ENCODE data around the gene TCEA2. TPM values are rescaled to one million over a fixed set of nuclear protein-coding genes. Genes with fewer than 3 reads are reported as not detected.
"Not testable (repeated sequence)": the region's sequence is repeated elsewhere in the genome, so short reads cannot be mapped to it uniquely, and the experiment has no call there.

TCEA2 gene
- total RNA-seq, 1 donor from 2014 or later, result 23.2 TPM

GRCh38 chr20:64083804-64084684 lies 21.0 kb downstream of the TCEA2 start, which contains the start of gene LKAAEAR1:
Gene LKAAEAR1 (minus strand): TSS chr20:64084398. CDS start chr20:64084219, 179 bp downstream.
- H4K20me1 ChIP-seq (ENCODE audit: low read depth), result peaks cover 19% of the 10 kb centered on the region
- Mint-ChIP-seq H3K27ac (no peak within 1 kb of the TSS), H3K4me1 (peaks cover 37% of the 10 kb centered on the region), H3K9me3 (peaks cover 15% of the 10 kb centered on the region), H3K4me3 (peak within 1 kb of the TSS; percentile 90), H3K27me3 (ENCODE audit: insufficient read depth, low read depth) (peaks cover 37% of the 10 kb centered on the region), H3K36me3 (no peaks in the 10 kb centered on the region)
- H2AFZ ChIP-seq (replicated peaks), result peak within 1 kb of the TSS; percentile 84
- H3F3A ChIP-seq (ENCODE audit: low read depth), result peaks cover 47% of the 10 kb centered on the region
- peaks cover 23% of the 10 kb centered on the region for H3K4me1 ChIP-seq
- peak; percentile 54 for DNase-seq (ENCODE audit: low spot score)
- H3K27ac ChIP-seq, result no peak within 1 kb of the TSS
- no peaks in the 10 kb centered on the region for H3K9me3 ChIP-seq (ENCODE audit: low read depth)
- H3K36me3 ChIP-seq, result no peaks in the 10 kb centered on the region
- TF ChIP-seq EZH2 (IDR thresholded peaks at IDR 0.05), result peak; percentile 9
- TF ChIP-seq CTCF (IDR thresholded peaks at IDR 0.05), result peak; percentile 34
- peak; percentile 65 for TF ChIP-seq EZH2phosphoT487 (IDR thresholded peaks at IDR 0.05)
- peaks cover 92% of the 10 kb centered on the region for H3K27me3 ChIP-seq
- no peak within 1 kb of the TSS for H3K9ac ChIP-seq
- no peaks in the 10 kb centered on the region for H3K79me2 ChIP-seq (ENCODE audit: low read depth)
- peak within 1 kb of the TSS; percentile 97 for H3K4me2 ChIP-seq
- H3K4me3 ChIP-seq, result peak within 1 kb of the TSS; percentile 61

DNA sequence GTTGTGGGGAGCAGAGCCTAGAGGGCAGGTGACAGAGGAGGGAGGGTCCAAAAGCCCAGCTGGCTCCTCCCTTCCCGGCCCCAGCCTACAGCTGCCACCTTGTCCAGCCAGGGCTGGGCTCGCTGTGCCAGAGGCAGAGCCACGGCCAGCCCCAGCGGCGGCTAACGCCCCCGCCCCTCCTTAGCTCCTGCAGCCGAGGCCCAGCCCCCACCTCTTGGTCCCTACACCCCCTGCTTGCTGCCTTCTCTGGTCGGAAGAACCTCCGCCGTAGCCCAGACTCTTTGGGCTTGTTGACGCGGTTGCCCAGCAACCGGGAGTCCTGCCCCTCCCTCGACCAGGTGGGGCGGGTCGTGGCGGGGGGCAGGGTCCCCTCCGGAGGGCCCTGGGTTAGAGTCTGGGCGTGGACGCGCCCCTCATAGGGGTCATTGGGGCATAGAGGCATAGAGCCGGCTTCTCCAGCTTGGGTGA lies 21.7 kb downstream of the TCEA2 start:
- no peaks in the 10 kb centered on the region for H3K36me3 Mint-ChIP-seq
- Histone ChIP-seq H3K36me3 (no peaks in the 10 kb centered on the region), H3K4me3 (peak overlapping the region; percentile 61), H3K4me2 (peak overlapping the region; percentile 97), H3K27me3 (peaks cover 93% of the 10 kb centered on the region), H4K20me1 (ENCODE audit: low read depth) (peaks cover 19% of the 10 kb centered on the region), H3F3A (ENCODE audit: low read depth) (peaks cover 42% of the 10 kb centered on the region), H3K9ac (no peak overlapping the region), H3K79me2 (ENCODE audit: low read depth) (no peaks in the 10 kb centered on the region), H3K9me3 (ENCODE audit: low read depth) (no peaks in the 10 kb centered on the region), H3K27ac (no peak overlapping the region), H2AFZ (replicated peaks) (no peak overlapping the region), H3K4me1 (peaks cover 20% of the 10 kb centered on the region)
- H3K27me3 Mint-ChIP-seq (ENCODE audit: insufficient read depth, low read depth), result peaks cover 40% of the 10 kb centered on the region
- DNase-seq (ENCODE audit: low spot score), result peak; percentile 59
- peaks cover 15% of the 10 kb centered on the region for H3K9me3 Mint-ChIP-seq
- H3K4me1 Mint-ChIP-seq, result peaks cover 36% of the 10 kb centered on the region
- TF ChIP-seq EZH2 (IDR thresholded peaks at IDR 0.05) (no peak), CTCF (IDR thresholded peaks at IDR 0.05) (no peak), EZH2phosphoT487 (IDR thresholded peaks at IDR 0.05) (no peak)
- peak overlapping the region; percentile 90 for H3K4me3 Mint-ChIP-seq
- no peak overlapping the region for H3K27ac Mint-ChIP-seq

DNA sequence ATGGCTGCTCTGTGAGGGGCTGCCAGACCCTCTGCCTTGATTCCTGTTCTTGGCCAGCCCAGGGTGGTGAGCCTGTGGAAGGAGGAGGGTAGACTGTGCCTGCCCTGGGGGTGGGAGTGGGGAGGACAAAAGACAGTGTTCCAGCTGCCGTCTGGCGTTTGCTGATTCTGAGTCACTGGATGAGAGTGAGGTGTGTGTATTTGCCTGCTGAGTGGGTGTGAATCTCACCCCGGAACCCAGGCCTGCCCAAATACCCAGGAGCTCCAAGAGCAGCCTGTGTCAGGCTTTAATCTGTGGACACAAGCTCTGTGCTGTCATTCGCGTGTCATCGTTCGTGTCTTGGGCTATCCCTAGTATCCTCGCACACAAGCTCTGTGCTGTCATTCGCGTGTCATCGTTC lies 23.8 kb downstream of the TCEA2 start:
- peaks cover 17% of the 10 kb centered on the region for H3K4me1 ChIP-seq
- peaks cover 87% of the 10 kb centered on the region for H3K27me3 ChIP-seq
- Mint-ChIP-seq H3K36me3 (no peaks in the 10 kb centered on the region), H3K4me3 (no peak overlapping the region), H3K27ac (no peak overlapping the region), H3K9me3 (peaks cover 15% of the 10 kb centered on the region), H3K4me1 (peaks cover 33% of the 10 kb centered on the region), H3K27me3 (ENCODE audit: insufficient read depth, low read depth) (peaks cover 46% of the 10 kb centered on the region)
- H3K27ac ChIP-seq, result no peak overlapping the region
- peaks cover 13% of the 10 kb centered on the region for H4K20me1 ChIP-seq (ENCODE audit: low read depth)
- no peak for DNase-seq (ENCODE audit: low spot score)
- no peaks in the 10 kb centered on the region for H3K36me3 ChIP-seq
- peaks cover 24% of the 10 kb centered on the region for H3F3A ChIP-seq (ENCODE audit: low read depth)
- no peaks in the 10 kb centered on the region for H3K9me3 ChIP-seq (ENCODE audit: low read depth)
- no peaks in the 10 kb centered on the region for H3K79me2 ChIP-seq (ENCODE audit: low read depth)
- H3K9ac ChIP-seq, result no peak overlapping the region
- H3K4me2 ChIP-seq, result no peak overlapping the region
- no peak overlapping the region for H3K4me3 ChIP-seq
- H2AFZ ChIP-seq (replicated peaks), result no peak overlapping the region
- TF ChIP-seq EZH2 (IDR thresholded peaks at IDR 0.05) (no peak), CTCF (IDR thresholded peaks at IDR 0.05) (no peak), EZH2phosphoT487 (IDR thresholded peaks at IDR 0.05) (no peak)

DNA sequence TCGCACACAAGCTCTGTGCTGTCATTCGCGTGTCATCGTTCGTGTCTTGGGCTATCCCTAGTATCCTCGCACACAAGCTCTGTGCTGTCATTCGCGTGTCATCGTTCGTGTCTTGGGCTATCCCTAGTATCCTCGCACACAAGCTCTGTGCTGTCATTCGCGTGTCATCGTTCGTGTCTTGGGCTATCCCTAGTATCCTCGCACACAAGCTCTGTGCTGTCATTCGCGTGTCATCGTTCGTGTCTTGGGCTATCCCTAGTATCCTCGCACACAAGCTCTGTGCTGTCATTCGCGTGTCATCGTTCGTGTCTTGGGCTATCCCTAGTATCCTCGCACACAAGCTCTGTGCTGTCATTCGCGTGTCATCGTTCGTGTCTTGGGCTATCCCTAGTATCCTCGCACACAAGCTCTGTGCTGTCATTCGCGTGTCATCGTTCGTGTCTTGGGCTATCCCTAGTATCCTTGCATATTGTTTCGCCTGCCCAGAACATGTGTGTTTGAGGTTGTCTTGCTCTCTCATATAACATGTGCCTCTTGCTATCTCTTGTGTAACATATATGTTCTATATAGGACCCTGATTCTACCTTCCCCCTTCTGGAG lies 24.3 kb downstream of the TCEA2 start:
- not testable (repeated sequence) for H4K20me1 ChIP-seq (ENCODE audit: low read depth); H2AFZ ChIP-seq (replicated peaks); H3K27ac Mint-ChIP-seq; H3K9me3 ChIP-seq (ENCODE audit: low read depth); H3K79me2 ChIP-seq (ENCODE audit: low read depth); H3K4me2 ChIP-seq; H3K4me3 ChIP-seq; H3K4me3 Mint-ChIP-seq; H3K36me3 ChIP-seq; H3K27ac ChIP-seq; H3K9ac ChIP-seq; H3K36me3 Mint-ChIP-seq; DNase-seq (ENCODE audit: low spot score)
- H3K27me3 ChIP-seq, result peaks cover 86% of the 10 kb centered on the region
- H3K9me3 Mint-ChIP-seq, result peaks cover 15% of the 10 kb centered on the region
- peaks cover 20% of the 10 kb centered on the region for H3K4me1 ChIP-seq
- peaks cover 19% of the 10 kb centered on the region for H3F3A ChIP-seq (ENCODE audit: low read depth)
- peaks cover 49% of the 10 kb centered on the region for H3K27me3 Mint-ChIP-seq (ENCODE audit: insufficient read depth, low read depth)
- peaks cover 33% of the 10 kb centered on the region for H3K4me1 Mint-ChIP-seq

DNA sequence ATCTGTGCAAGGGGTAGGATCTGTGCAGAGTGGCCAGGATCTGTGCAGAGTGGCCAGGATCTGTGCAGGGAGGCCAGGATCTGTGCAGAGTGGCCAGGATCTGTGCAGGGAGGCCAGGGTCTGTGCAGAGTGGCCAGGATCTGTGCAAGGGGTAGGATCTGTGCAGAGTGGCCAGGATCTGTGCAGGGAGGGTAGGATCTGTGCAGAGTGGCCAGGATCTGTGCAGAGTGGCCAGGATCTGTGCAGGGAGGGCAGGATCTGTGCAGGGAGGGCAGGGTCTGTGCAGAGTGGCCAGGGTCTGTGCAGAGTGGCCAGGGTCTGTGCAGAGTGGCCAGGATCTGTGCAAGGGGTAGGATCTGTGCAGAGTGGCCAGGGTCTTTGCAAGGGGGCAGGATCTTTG lies 25.6 kb downstream of the TCEA2 start:
- H3K27ac ChIP-seq; H3K4me3 ChIP-seq; H3K9me3 ChIP-seq (ENCODE audit: low read depth); DNase-seq (ENCODE audit: low spot score); H4K20me1 ChIP-seq (ENCODE audit: low read depth); H3K36me3 ChIP-seq; H3K4me2 ChIP-seq; H3K79me2 ChIP-seq (ENCODE audit: low read depth); H3K36me3 Mint-ChIP-seq; H2AFZ ChIP-seq (replicated peaks); H3K9ac ChIP-seq; H3K27ac Mint-ChIP-seq: not testable (repeated sequence)
- Mint-ChIP-seq H3K4me3 (peak overlapping the region; percentile 1), H3K9me3 (peaks cover 15% of the 10 kb centered on the region), H3K4me1 (peaks cover 28% of the 10 kb centered on the region), H3K27me3 (ENCODE audit: insufficient read depth, low read depth) (peaks cover 49% of the 10 kb centered on the region)
- Histone ChIP-seq H3F3A (ENCODE audit: low read depth) (peaks cover 18% of the 10 kb centered on the region), H3K27me3 (peaks cover 82% of the 10 kb centered on the region), H3K4me1 (peaks cover 13% of the 10 kb centered on the region)

All from neural progenitor cell (in vitro differentiated cells).